DND-41 (cell line): ENCODE results near the gene CYSRT1.
"Not testable (repeated sequence)": the region's sequence is repeated elsewhere in the genome, so short reads cannot be mapped to it uniquely, and the experiment has no call there.

Source experiments
- ATAC-seq: fragments of 200-7000 bp; cut with Tn5 transposase; 3 replicates; pipeline ENCODE4 v1.9.1; 2021; ENCODE audit warnings: low read depth; ENCODE audit not compliant: insufficient read depth
- DNase-seq: peaks from one replicate; pipeline ENCODE4 v3.0.0-alpha.2; 2020
- H2AFZ ChIP-seq: 2 replicates; pipeline ENCODE4 v1.6.0; 2012; ENCODE audit warnings: low read depth, low read length
- H3K27ac ChIP-seq: 2 replicates; pipeline ENCODE4 v1.5.1; 2012; ENCODE audit warnings: low read length, inconsistent platforms
- H3K27me3 ChIP-seq: fragments of 200-600 bp; sonication (generic); 2 replicates; pipeline ENCODE4 v1.6.0; 2012; ENCODE audit warnings: low read length, mild to moderate bottlenecking, inconsistent platforms; ENCODE audit not compliant: insufficient read depth, poor library complexity
- H3K36me3 ChIP-seq: 2 replicates; pipeline ENCODE4 v1.5.1; 2012; ENCODE audit warnings: low read length, inconsistent platforms; ENCODE audit not compliant: insufficient read depth
- H3K4me1 ChIP-seq: 2 replicates; pipeline ENCODE4 v1.5.1; 2012; ENCODE audit warnings: mild to moderate bottlenecking, low read length; ENCODE audit not compliant: insufficient read depth
- H3K4me2 ChIP-seq: 2 replicates; pipeline ENCODE4 v1.6.0; 2012; ENCODE audit warnings: mild to moderate bottlenecking, moderate library complexity, low read length, inconsistent platforms; ENCODE audit not compliant: insufficient read depth
- H3K4me3 ChIP-seq, 2 experiments: fragments of 200-600 bp in 1 of 2; shearing (Covaris generic) in 1 of 2; 2 replicates each; pipeline ENCODE4 v1.5.1; 2012 to 2016; ENCODE audit warnings: inconsistent platforms in 2 of 2, low read length in 2 of 2, mild to moderate bottlenecking in 2 of 2, low read depth in 1 of 2, moderate library complexity in 1 of 2
- H3K79me2 ChIP-seq: 2 replicates; pipeline ENCODE4 v1.6.0; 2012; ENCODE audit warnings: low read length, inconsistent platforms; ENCODE audit not compliant: insufficient read depth
- H3K9ac ChIP-seq: 2 replicates; pipeline ENCODE4 v1.6.0; 2012; ENCODE audit warnings: low read depth, mild to moderate bottlenecking, inconsistent platforms, low read length, moderate library complexity
- H3K9me3 ChIP-seq: 2 replicates; pipeline ENCODE4 v1.5.1; 2012; ENCODE audit warnings: low read length, moderate library complexity, mild to moderate bottlenecking, inconsistent platforms; ENCODE audit not compliant: insufficient read depth, severe bottlenecking
- H4K20me1 ChIP-seq: 2 replicates; pipeline ENCODE4 v1.6.0; 2012; ENCODE audit warnings: low read length; ENCODE audit not compliant: insufficient read depth
- CTCF ChIP-seq: IDR thresholded peaks from 2 replicates; pipeline ENCODE4 v1.5.1; 2012; ENCODE audit warnings: borderline replicate concordance, low read length, moderate library complexity, mild to moderate bottlenecking; ENCODE audit not compliant: poor library complexity, severe bottlenecking; ENCODE audit errors: extremely low read depth
- EZH2 ChIP-seq: IDR thresholded peaks from 3 replicates; pipeline ENCODE4 v1.6.1; 2012; ENCODE audit warnings: borderline replicate concordance, low read depth, mild to moderate bottlenecking, moderate library complexity, low read length, inconsistent platforms; ENCODE audit not compliant: severe bottlenecking

CYSRT1 gene

GRCh38 chr9:137256362-137256761 is 31.4 kb downstream of the CYSRT1 start:
- Histone ChIP-seq H3K9ac (peak overlapping the region; percentile 91), H3K4me3 (peak overlapping the region; percentile 91 to 93; a peak in 3 of 4 replicates)

GRCh38 chr9:137256856-137257255 is 31.9 kb downstream of the CYSRT1 start:
- peaks cover 31% of the 10 kb centered on the region for H3K4me1 ChIP-seq
- H3K4me3 ChIP-seq = peak overlapping the region in 1 of 2 experiments; percentile 91; a peak in 3 of 4 replicates
- no peaks in the 10 kb centered on the region for H3K27me3 ChIP-seq

More at GRCh38 chr9:137256362-137256761, 31.4 kb downstream of the CYSRT1 start:
- no peak for TF ChIP-seq CTCF
- no peak for TF ChIP-seq EZH2
- Histone ChIP-seq H3K79me2 (peaks cover 38% of the 10 kb centered on the region), H3K36me3 (peaks cover 29% of the 10 kb centered on the region), H3K4me2 (peak overlapping the region; percentile 96), H3K4me1 (peaks cover 31% of the 10 kb centered on the region), H3K27ac (peak overlapping the region; percentile 72; the same call in 1 of the 2 replicates), H3K9me3 (no peaks in the 10 kb centered on the region), H4K20me1 (peaks cover 14% of the 10 kb centered on the region), H2AFZ (no peak overlapping the region), H3K27me3 (no peaks in the 10 kb centered on the region)
- no peak for DNase-seq
- ATAC-seq = no peak

GRCh38 chr9:137262173-137262908 is 37.4 kb downstream of the CYSRT1 start:
- not testable (repeated sequence) for H3K4me2 ChIP-seq, H3K27ac ChIP-seq, H3K4me3 ChIP-seq, H4K20me1 ChIP-seq, DNase-seq, H2AFZ ChIP-seq, H3K27me3 ChIP-seq, ATAC-seq, H3K9ac ChIP-seq, H3K4me1 ChIP-seq, H3K9me3 ChIP-seq
- Histone ChIP-seq H3K79me2 (peaks cover 14% of the 10 kb centered on the region; the same call in 1 of the 2 replicates), H3K36me3 (peaks cover 51% of the 10 kb centered on the region)
- TF ChIP-seq CTCF = peak; percentile 27

More at GRCh38 chr9:137256856-137257255, 31.9 kb downstream of the CYSRT1 start:
- Histone ChIP-seq H3K79me2 (peaks cover 38% of the 10 kb centered on the region), H3K27ac (no peak overlapping the region), H4K20me1 (peaks cover 14% of the 10 kb centered on the region), H3K4me2 (peak overlapping the region; percentile 96), H3K9me3 (no peaks in the 10 kb centered on the region), H2AFZ (no peak overlapping the region), H3K36me3 (peaks cover 29% of the 10 kb centered on the region), H3K9ac (peak overlapping the region; percentile 91)
- TF ChIP-seq EZH2 = no peak
- DNase-seq (no peak), ATAC-seq (no peak)

GRCh38 chr9:137262909-137263285 is 37.9 kb downstream of the CYSRT1 start:
- no peak overlapping the region for H3K4me3 ChIP-seq
- no peak for DNase-seq
- H3K4me1 ChIP-seq = no peaks in the 10 kb centered on the region
- no peak overlapping the region for H3K4me2 ChIP-seq
- no peaks in the 10 kb centered on the region for H3K27me3 ChIP-seq
- no peak for ATAC-seq
- H3K36me3 ChIP-seq = peaks cover 54% of the 10 kb centered on the region
- no peaks in the 10 kb centered on the region for H3K9me3 ChIP-seq
- H3K79me2 ChIP-seq = peaks cover 12% of the 10 kb centered on the region; the same call in 1 of the 2 replicates
- no peak overlapping the region for H3K27ac ChIP-seq
- no peak overlapping the region for H2AFZ ChIP-seq
- H3K9ac ChIP-seq = no peak overlapping the region
- peaks cover 8% of the 10 kb centered on the region for H4K20me1 ChIP-seq
- TF ChIP-seq EZH2 (no peak), CTCF (no peak)
